NCI-H524 (cell line): ENCODE measurements around the gene SBF2.
"Not testable (repeated sequence)": the region's sequence is repeated elsewhere in the genome, so short reads cannot be mapped to it uniquely, and the experiment has no call there.

ENCODE experiments used
- DNase-seq, 2 experiments: peaks; one replicate each; lab custom pipeline; 2025; lab: John Stamatoyannopoulos, UW

The SBF2 gene

DNA sequence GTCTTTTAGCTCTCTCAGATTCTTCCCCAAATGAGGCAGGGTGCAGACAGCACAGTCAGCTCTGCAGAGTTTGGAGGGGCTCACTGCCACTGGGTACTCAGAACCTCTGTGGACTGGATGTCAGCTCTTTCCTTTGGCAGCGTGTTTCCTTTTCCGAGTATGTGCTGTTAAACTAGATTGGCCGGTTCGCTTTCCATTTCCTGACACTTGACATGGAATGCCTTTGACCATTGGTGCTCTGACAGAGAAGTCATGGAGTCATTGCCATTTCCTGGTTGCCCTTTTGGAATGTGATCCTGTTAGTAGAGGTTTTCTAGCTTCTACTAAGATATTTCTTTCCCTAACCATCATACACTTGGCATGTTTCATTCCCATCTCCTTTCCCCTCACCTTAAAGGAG is 543.5 kb downstream of the SBF2 start:
- DNase-seq = no peak

DNA sequence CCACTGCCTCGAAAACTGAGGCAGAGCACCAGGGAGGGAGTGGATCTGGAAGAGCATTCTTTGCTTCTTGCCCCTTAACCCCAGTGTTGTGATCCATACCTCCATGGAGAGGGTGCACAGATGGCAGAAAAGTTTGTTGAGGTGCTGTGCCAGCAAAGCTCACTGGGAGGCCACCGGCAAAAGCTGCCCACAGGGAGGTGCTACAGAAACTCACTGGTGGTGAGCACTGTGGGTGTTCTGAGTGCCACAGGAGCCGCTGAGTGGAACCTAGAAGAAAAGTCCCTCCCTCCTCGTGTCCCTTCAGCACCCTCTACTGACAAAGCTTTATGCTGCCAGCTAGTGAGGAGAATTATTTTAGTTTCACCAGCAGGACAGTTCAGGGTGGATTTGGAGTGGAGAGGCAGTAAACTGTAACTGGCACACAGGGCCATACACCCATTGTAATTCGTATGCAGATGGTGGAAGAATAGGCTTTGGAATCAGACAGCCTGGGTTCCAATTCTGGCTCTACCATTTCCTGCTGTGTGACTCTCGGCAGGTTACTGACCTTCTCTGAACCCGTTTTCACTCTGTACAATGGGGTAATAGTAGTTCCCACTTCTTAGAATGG is 545.6 kb downstream of the SBF2 start:
- DNase-seq = peak; percentile 24 to 73

DNA sequence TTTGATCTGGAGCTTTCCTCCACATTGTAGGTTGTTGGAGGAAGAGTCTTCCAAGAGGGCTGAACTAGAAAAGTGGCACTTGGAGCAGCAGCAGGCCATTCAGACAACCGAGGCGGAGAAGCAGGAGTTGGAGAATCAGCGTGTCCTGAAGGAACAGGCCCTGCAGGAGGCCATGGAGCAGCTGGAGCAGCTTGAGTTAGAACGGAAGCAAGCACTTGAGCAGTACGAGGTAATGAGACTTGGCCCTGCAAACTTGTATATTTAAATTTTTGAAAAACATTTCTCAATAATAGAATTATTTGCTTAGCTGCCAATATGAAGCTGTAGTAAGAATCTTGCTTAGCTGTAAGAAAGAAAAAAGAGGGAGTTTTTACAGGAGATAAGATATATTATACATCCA is 546.2 kb downstream of the SBF2 start:
- DNase-seq = no peak

DNA sequence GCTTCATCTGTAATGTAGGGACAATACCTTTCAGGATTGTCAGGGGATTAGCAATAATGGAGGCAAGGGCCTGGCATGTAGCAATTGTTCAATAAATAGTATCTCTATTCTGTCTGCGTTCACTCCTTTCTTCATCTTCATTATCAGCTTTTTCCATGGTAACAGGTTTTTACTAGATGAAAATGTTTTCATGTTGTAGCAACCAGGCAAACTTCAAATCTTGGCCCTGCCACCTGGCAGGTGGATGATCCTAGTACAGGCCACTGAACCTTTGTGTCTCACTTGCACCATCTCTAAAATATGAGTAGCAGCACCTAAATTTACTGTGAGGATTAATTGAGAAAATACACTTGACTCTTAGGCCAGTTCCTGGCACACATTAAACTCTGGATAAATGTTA is 546.8 kb downstream of the SBF2 start:
- DNase-seq = no peak

DNA sequence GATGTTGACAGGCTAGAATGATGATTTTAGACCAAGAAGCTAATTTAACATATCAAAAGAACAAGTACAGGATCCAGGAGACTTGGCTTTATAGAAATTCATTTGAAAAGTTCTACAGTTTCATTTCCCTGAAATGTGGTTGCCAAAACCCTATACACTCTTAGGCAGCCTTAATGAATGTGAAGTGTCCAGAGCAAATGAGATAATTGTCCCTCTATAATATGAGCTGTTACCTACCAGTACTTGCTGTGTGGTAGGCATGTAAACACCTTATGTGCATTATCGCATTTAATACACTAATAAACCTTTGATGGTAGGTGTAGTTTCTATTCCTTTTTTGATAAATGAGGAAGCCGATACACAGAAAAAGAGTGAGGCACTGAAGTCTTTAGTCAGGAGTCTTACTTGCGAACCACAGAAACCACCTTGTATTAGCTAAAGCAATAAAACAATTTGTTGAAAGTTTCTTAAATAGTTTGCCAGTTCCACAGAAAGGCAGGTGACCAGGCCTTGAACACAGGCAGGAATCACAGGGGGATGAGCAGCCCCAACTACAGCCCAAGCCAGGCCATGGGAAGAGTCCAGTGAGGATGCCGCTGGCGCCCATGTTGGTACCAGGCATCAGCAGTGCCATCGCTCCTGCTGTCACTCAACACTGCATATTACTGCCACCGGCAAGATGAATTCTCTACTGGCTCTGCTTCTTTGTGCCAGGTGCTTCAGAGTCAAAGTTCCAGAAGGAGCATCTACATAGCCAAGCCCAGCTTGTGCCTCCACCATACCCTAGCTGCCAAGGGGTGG is 548.4 kb downstream of the SBF2 start:
- DNase-seq = no peak

DNA sequence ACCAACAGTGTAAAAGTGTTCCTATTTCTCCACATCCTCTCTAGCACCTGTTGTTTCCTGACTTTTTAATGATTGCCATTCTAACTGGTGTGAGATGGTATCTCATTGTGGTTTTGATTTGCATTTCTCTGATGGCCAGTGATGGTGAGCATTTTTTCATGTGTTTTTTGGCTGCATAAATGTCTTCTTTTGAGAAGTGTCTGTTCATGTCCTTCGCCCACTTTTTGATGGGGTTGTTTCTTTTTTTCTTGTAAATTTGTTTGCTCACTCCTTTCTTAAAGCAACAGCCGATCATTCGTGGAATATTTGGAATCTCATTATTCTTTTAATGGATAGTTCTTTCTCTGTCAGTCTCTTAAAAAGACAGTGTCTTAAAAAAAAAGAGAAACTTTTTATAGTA is 550.5 kb downstream of the SBF2 start:
- not testable (repeated sequence) for DNase-seq

DNA sequence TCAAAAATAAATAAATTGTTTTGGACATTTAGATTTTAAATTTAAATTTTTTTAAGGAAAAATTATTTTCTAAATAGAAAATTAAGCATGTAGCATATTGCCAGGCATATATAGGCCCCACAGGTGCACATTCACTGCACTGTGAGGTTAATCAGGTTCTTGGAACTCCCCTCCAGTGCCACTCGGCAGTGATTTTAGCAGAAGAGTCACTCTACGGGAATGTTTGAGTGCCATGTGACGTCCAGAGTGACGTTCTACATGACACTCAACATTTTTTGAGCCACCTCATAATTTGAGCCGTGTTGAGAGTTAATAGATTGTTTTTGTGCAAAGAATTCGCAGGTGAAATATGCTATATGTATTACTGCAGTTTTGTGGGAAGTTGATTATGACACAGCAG is 552.8 kb downstream of the SBF2 start:
- no peak for DNase-seq

DNA sequence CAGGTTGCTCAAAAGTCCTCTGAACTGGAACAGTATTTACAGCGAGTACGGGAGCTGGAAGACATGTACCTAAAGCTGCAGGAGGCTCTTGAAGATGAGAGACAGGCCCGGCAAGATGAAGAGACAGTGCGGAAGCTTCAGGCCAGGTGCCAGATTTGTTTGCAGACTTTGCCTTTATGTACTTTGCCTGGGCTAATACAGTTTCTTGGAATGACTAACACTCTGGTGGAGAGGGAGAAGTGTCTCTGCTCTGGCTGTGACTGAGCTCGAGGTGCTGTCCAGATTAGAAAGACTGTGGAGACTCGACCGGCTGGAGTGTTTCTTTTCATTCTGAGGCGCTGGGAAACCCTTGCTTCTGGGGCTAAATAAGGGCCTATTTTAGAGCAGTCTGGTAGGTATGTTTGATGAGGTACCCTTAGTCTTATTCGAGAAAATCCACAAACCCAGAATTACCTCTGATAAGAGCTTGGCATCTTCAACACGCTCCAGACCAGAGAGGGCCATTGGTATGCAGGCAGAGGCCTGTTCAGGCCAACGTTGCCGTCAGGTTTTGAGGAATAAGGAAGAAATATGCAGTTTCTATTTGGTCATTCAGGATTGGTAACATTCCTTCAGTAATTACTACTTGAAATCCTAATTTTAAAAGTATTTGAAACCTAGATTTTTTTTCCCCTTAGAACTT is 553.7 kb downstream of the SBF2 start:
- peak in 1 of 2 experiments; percentile 13 for DNase-seq

DNA sequence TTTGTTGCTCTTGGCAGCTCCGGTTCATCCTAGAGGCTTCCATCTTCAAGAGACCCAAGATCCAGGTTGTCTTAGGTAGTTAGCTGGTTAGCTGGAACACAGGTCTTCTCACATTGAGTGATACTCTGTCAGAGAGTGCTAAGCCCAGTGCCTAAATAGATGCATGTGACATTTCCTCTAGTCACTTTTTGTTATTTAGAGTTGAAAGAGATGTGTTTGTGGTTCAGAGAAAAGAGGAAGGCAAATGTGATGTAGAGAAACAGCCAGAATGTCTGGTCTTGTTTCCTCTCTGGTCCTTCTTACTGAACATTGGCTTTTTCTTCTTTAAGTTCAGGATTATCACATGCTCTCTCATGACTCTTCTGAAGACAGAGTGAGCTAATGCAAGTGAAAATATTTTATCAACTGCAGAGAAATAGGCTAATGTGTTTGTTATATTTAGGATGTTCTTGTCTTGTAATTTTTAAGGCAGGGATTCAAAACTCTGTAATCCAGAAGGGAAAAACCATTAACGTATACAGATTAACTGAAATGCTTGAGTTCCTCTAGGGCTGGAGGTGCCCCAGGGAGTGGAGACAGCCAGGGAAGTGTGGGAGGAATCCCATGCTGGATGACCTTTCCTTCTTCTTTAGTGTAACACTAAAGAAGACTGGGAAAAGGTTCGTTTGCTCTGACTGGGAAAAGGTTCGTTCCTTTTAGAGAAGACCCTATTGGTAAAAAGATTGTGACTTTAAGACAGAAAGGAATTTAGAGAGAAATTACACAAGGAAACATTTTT is 554.7 kb downstream of the SBF2 start:
- DNase-seq = no peak

DNA sequence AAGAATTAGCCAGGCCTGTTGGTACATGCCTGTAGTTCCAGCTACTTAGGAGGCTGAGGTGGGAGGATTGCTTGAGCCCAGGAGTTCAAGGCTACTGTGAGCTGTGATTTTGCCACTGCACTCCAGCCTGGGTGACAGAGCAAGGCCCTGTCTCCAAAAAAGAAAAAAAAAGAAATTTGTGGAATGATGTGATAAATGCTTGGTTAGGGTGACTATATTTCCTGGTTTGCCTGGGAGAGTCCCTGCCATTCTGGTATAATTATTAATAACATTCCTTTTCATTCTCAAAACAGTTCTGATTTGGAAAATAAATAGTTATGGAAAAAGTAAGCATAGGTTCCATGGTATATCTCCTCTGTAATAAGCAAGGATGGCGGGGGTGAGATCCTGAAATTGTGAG is 555.3 kb downstream of the SBF2 start:
- DNase-seq = no peak

DNA sequence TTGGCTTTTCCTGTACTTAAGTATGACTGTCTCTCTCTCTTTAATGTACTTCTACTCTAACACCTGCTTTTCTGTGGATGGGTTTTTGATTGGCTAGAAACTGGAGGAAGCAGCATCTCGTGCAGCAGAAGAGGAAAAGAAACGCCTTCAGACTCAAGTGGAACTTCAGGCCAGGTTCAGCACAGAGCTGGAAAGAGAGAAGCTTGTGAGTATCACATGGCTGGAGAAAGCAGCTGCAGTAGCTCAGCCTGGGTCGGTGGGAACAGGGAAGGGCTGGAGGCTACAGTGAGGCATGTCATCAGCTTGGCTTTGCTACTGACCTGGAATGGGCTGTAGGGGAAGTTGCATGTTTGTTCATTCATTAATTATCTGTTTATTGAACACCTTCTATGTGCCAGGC is 555.9 kb downstream of the SBF2 start:
- DNase-seq = no peak

DNA sequence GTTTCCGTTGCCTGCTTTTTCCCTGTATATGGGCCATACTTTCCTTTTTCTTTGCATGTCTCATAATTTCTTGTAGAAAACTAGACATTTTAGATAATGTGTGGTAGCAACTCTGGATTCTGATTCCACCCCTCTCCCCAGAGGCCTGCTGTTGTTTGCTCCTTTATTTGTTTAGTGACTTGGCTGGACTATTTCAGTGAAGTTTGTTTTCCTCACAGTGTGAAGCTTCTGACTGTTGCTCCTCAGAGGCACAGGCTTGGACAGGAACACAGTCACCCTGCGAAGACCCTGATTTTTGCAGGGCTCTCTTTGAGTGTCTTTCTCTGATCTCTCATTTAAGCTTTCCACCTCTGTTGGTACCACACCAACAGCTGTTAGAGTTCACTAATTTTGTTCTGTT is 557.7 kb downstream of the SBF2 start:
- DNase-seq = no peak

DNA sequence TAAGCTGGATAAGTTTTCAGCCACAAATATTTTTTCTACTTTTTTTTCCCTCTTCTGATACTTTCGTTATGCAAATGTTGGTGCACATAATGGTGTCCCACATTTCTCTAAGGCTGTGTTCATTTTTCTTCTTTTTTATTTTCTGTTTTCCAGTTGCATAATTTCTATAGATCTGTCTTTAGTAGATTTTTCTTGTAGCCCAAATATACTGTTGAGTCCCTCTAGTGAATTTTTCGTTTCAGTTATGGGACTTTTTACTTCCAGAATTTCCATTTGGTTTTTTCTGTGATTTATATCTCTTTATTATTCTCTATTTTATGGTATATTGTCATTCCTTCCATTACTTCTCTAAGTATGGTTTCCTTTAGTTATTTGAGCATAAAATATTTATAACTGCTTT is 558.1 kb downstream of the SBF2 start:
- no peak for DNase-seq

DNA sequence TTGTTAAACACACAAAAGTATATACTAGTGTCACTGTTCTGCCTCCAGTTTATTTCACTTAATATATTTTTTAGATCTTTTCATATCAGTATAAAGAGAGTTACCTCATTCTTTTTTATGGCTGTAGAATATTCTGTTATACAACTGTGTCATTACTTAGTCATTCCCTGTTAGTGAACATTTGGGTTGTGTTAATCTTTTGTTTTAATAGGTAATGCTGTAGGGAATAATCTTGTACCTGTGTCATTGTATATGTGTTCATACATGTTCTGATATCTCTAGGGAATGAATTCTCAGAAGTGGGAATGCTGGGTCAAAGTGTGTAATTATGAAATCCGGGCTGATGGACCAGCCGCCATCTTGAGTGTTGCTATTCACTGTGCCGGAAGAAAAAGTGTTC is 558.8 kb downstream of the SBF2 start:
- no peak for DNase-seq

DNA sequence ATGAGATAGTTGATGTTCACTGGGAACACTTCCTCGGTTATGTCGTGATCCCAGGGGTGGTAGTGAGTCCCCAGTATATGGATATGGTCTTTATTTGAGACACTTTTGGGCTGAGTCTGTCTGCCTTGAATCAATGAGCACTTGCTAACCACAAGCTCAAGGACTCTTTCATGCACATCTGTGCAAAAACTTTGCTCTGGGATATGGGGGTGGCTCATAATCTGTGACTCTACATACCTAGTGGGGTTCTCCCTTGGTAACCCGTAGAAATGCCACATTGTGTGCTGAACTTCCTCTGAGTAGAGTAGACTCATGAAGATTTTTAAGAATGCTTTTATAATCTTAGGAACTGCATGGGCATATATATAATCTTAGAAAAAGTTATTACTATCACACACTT is 560.8 kb downstream of the SBF2 start:
- no peak for DNase-seq

DNA sequence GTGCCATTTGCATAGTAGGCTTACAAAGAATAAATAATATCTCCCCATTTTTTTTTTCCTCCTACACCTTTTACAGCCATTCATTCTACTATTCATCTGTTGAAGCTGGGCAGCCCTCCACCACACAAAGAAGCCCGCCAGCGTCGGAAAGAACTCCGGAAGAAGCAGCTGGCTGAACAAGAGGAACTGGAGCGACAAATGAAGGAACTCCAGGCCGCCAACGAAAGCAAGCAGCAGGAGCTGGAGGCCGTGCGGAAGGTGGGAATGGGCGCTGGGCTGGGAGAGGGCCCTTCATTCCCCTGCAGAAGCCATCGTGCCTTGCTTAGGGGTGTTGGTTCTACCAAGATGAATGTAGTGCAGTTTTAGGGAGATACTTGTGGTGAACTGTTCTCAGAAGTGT is 561.6 kb downstream of the SBF2 start:
- no peak for DNase-seq

DNA sequence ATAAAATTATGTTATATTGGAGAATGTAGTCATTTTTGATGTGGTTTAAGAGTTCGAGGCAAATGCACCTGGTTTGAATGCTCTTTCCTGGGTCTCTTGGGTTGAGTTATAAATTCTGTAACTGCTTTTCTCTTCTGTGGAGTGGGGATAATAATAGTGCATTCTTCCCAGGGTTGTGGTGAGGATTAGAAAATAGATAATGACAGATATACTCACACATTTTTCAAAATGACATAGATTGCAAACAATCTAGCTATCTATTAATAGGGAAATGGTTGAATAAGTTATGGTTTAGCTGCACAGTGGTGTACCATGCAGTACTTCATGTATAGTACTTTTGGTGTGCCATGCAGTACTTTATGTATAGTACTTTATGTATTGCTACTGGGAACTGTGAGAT is 562.8 kb downstream of the SBF2 start:
- DNase-seq = no peak
